Activated CD8-positive, alpha-beta T cell treated with anti-CD3 and anti-CD28 coated beads for 36 hours (primary cell): ENCODE data around the gene CAMP. TPM values are rescaled to one million over a fixed set of nuclear protein-coding genes. Genes with fewer than 3 reads are reported as not detected.

Experiments used
- ATAC-seq: fragments of 200-7000 bp; cut with Tn5 transposase; one replicate; pipeline ENCODE4 v1.10.0; 2021; ENCODE audit warnings: mild to moderate bottlenecking, moderate library complexity
- CTCF ChIA-PET: fragments of 350-600 bp; sonication (Branson Sonifier 250); formaldehyde crosslinking; loops from one replicate; lab custom pipeline; 2021; ENCODE audit warnings: antibody characterized with exemption; lab: Charles Lee
- POLR2A ChIA-PET: fragments of 350-600 bp; sonication (Branson Sonifier 250); formaldehyde crosslinking; loops from one replicate; lab custom pipeline; 2021; ENCODE audit warnings: antibody characterized with exemption; lab: Charles Lee
- DNase-seq: peaks from one replicate; pipeline ENCODE4 v3.0.0-alpha.2; 2020
- H3K27ac Mint-ChIP-seq: one replicate; pipeline ENCODE4 v1.8.0; 2021; ENCODE audit warnings: mild to moderate bottlenecking, mixed read lengths
- H3K27me3 Mint-ChIP-seq: one replicate; pipeline ENCODE4 v1.8.0; 2021; ENCODE audit warnings: mixed read lengths
- H3K36me3 Mint-ChIP-seq: one replicate; pipeline ENCODE4 v1.8.0; 2021; ENCODE audit warnings: low read depth, mixed read lengths
- H3K4me1 Mint-ChIP-seq: one replicate; pipeline ENCODE4 v1.8.0; 2021; ENCODE audit warnings: low read depth, mixed read lengths
- H3K4me3 Mint-ChIP-seq: one replicate; pipeline ENCODE4 v1.8.0; 2021; ENCODE audit warnings: mild to moderate bottlenecking, moderate library complexity, mixed read lengths
- H3K9me3 Mint-ChIP-seq: one replicate; pipeline ENCODE4 v1.8.0; 2021; ENCODE audit warnings: mixed read lengths
- CTCF ChIP-seq: fragments of 200-600 bp; IDR thresholded peaks from one replicate; pipeline ENCODE4 v1.8.0; 2022; ENCODE audit warnings: antibody characterized with exemption, mild to moderate bottlenecking
- intact Hi-C: fragments of 100-400 bp; cut with micrococcal nuclease; formaldehyde crosslinking; loops from one replicate; pipeline ENCODE4 v1.10.0; 2022
- total RNA-seq, 2 experiments: library from RNA; stranded (reverse); gene quantifications; one replicate each; pipeline ENCODE4 v1.2.3, GENCODE V29; 2021

CAMP gene
- total RNA-seq, 2 experiments from 2014 or later, result not detected

GRCh38 chr3:48248095-48248850 lies 25.0 kb downstream of the CAMP start:
- TF ChIP-seq CTCF, result no peak
- Mint-ChIP-seq H3K9me3 (no peaks in the 10 kb centered on the region), H3K4me3 (no peak overlapping the region), H3K4me1 (peaks cover 32% of the 10 kb centered on the region), H3K36me3 (peaks cover 36% of the 10 kb centered on the region), H3K27ac (peak overlapping the region; percentile 93), H3K27me3 (no peaks in the 10 kb centered on the region)
- intact Hi-C loops, result no loop called here
- no peak for ATAC-seq
- no peak for DNase-seq
- POLR2A ChIA-PET, result interaction anchor here (1.1 to 1.5 kb wide), 3 partner anchors 7 to 192 kb away, joined by 3 to 8 read pairs (median 6); partner anchors contain the start of gene ZNF589
- CTCF ChIA-PET, result interaction anchor here (1.0 to 2.1 kb wide), 3 partner anchors 25 to 188 kb away, joined by 3 to 15 read pairs (median 6); no protein-coding TSS in a partner anchor

- no peak for DNase-seq
- peaks cover 5% of the 10 kb centered on the region for H3K4me1 Mint-ChIP-seq
- no peak overlapping the region for H3K4me3 Mint-ChIP-seq
- TF ChIP-seq CTCF, result no peak
- ChIA-PET POLR2A (interaction anchor here (0.8 to 1.0 kb wide), 3 partner anchors 16 to 215 kb away, joined by 3 to 4 read pairs (median 4); partner anchors contain the start of gene ZNF589), CTCF (no interaction called here)
- intact Hi-C loops, result no loop called here
- peaks cover 6% of the 10 kb centered on the region for H3K9me3 Mint-ChIP-seq
- no peak for ATAC-seq
- H3K27ac Mint-ChIP-seq, result peak overlapping the region; percentile 38
- H3K36me3 Mint-ChIP-seq, result peaks cover 59% of the 10 kb centered on the region
- H3K27me3 Mint-ChIP-seq, result no peaks in the 10 kb centered on the region
These were observed 33.3 kb downstream of the CAMP start for GRCh38 chr3:48256557-48256956.

DNA sequence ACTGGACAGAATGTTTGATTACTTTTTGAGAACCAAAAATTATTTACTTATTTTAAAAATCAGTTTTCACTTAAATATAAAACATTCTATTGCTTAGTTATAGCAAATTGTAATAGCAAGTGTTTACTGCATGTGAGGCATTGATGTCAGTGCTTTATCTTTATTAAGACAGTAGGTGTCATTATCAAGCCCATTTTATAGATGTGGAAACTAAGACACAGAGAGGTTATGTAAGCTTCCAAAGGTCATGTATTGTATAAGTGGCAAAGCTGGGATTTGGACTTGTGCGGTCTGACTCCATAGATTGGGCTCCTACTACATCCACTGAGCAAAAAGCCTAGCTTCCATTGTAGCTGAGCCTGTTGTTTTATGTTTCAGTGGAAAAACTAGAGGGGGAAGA lies 35.2 kb downstream of the CAMP start:
- intact Hi-C loops, result no loop called here
- no peak for TF ChIP-seq CTCF
- Mint-ChIP-seq H3K27ac (no peak overlapping the region), H3K4me1 (peaks cover 5% of the 10 kb centered on the region), H3K4me3 (no peak overlapping the region), H3K27me3 (no peaks in the 10 kb centered on the region), H3K36me3 (peaks cover 64% of the 10 kb centered on the region), H3K9me3 (peaks cover 6% of the 10 kb centered on the region)
- POLR2A ChIA-PET, result no interaction called here
- no peak for DNase-seq
- CTCF ChIA-PET, result interaction anchor here (3.7 kb wide), 1 partner anchor 178 kb away, joined by 19 read pairs; no protein-coding TSS in a partner anchor
- ATAC-seq, result no peak

- no peak for TF ChIP-seq CTCF
- H3K27me3 Mint-ChIP-seq, result no peaks in the 10 kb centered on the region
- POLR2A ChIA-PET, result interaction anchor here (0.5 to 3.0 kb wide), 12 partner anchors 9 to 292 kb away, joined by 3 to 28 read pairs (median 6); partner anchors contain the start of genes CDC25A, NME6 and ZNF589
- ATAC-seq (no peak), DNase-seq (no peak)
- peaks cover 55% of the 10 kb centered on the region for H3K36me3 Mint-ChIP-seq
- H3K27ac Mint-ChIP-seq, result peak overlapping the region; percentile 98
- no peaks in the 10 kb centered on the region for H3K9me3 Mint-ChIP-seq
- H3K4me3 Mint-ChIP-seq, result peak overlapping the region; percentile 61
- intact Hi-C loops, result no loop called here
- CTCF ChIA-PET, result interaction anchor here (0.9 to 6.2 kb wide), 10 partner anchors 13 to 169 kb away, joined by 3 to 135 read pairs (median 8); partner anchors contain the start of genes NME6 and ZNF589
- H3K4me1 Mint-ChIP-seq, result peaks cover 42% of the 10 kb centered on the region
These were observed 44.5 kb downstream of the CAMP start for GRCh38 chr3:48267782-48268181.
